Naive thymus-derived CD8-positive, alpha-beta T cell (primary cell): ENCODE data around the gene SP140. TPM values are rescaled to one million over a fixed set of nuclear protein-coding genes. Genes with fewer than 3 reads are reported as not detected.
"Not testable (repeated sequence)": the region's sequence is repeated elsewhere in the genome, so short reads cannot be mapped to it uniquely, and the experiment has no call there.

Experiments
- ATAC-seq, 2 donors: fragments of 150-1000 bp; cut with Tn5 transposase in 1 of 2; sonication (Bioruptor Pico), chemical (Tn5 transposase) in 1 of 2; 1 replicate in 1 of 2; 2 replicates in 1 of 2; pipeline ENCODE4 v1.10.0; 2021; ENCODE audit warnings: mild to moderate bottlenecking in 2 of 2, moderate library complexity in 2 of 2
- POLR2A ChIA-PET: fragments of 350-600 bp; sonication (Branson Sonifier 250); formaldehyde crosslinking; loops from one replicate; lab custom pipeline; 2021; ENCODE audit warnings: antibody characterized with exemption; lab: Charles Lee
- DNase-seq, 10 donors: peaks; one replicate each; pipeline versions ENCODE4 v3.0.0 to v3.0.0-alpha.2; 2020 to 2022
- H3K27ac Mint-ChIP-seq, 10 donors: one replicate each; pipeline ENCODE4 v1.8.0; 2020 to 2022; ENCODE audit warnings: mild to moderate bottlenecking in 10 of 10, mixed read lengths in 10 of 10, moderate library complexity in 4 of 10, inconsistent platforms in 1 of 10
- H3K27me3 Mint-ChIP-seq, 5 donors: one replicate each; pipeline ENCODE4 v1.8.0; 2021 to 2022; ENCODE audit warnings: mixed read lengths in 5 of 5
- H3K36me3 Mint-ChIP-seq, 3 donors: one replicate each; pipeline ENCODE4 v1.8.0; 2020 to 2022; ENCODE audit warnings: mixed read lengths in 3 of 3, mild to moderate bottlenecking in 2 of 3, inconsistent platforms in 1 of 3
- H3K4me1 Mint-ChIP-seq, 4 donors: one replicate each; pipeline ENCODE4 v1.8.0; 2021 to 2022; ENCODE audit warnings: mixed read lengths in 4 of 4
- H3K4me3 Mint-ChIP-seq, 10 donors: one replicate each; pipeline ENCODE4 v1.8.0; 2020 to 2022; ENCODE audit warnings: mild to moderate bottlenecking in 10 of 10, mixed read lengths in 10 of 10, moderate library complexity in 6 of 10, inconsistent platforms in 1 of 10
- H3K9me3 Mint-ChIP-seq, 9 donors: one replicate each; pipeline ENCODE4 v1.8.0; 2020 to 2022; ENCODE audit warnings: mixed read lengths in 9 of 9, mild to moderate bottlenecking in 3 of 9, inconsistent platforms in 1 of 9, moderate library complexity in 1 of 9
- polyA plus RNA-seq, 3 donors: library from polyadenylated mRNA; unstranded; fragments of 300-500 nt; fragmentation: Illumina TruSeq; gene quantifications; one replicate each; pipeline ENCODE4 v1.2.3, GENCODE V29; 2021
- total RNA-seq, 8 experiments: library from RNA in 2 of 8; stranded (reverse) in 2 of 8; gene quantifications; one replicate each; pipeline ENCODE4 v1.2.3 and lab custom pipeline; 2021 to 2026

The SP140 gene
- total and polyA plus RNA-seq, 5 experiments from 2014 or later = 7.5 to 27.5 (median 14.8) TPM

DNA sequence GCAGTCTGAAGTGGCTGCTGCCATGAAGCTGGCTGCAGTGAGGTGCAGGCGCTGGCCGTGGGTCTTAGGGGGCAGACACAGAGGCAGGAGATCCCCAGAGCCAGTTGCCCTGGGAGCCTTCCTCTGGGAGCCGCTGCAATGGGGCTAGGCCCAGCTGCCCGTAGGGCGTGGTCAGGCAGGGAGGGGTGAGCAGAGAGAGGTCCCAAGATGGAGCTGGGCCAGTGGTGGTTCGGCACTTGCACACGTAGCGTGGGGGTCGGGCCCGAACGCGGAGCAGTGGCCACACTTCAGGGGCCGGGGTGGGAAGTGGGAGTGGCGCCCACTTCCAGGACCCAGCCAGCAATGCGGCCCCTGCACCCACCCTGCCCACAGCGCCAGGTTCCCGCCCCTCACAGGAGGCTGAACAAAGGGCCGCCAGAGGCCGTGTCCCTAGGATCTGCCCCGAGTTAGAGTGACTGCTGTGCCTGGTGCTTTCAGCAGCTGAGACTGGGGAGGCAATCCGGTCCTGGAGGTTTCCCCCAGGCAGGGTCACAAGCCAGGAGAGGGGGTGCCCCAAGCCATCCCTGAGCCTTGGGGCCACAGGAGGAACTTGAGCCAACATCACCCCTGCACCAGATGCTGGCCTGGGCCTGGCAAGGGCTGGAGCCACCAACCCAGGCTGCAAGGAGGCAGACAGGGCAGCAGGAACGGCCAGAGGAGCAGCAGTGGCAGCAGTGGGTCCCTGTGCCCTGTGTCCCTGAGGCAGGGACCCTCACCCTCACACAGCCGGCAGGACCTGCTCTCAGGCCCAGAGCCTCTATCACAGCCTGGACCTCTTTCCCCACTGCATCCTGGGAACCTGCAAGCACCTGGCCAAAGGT, 80.1 kb downstream of the SP140 start:
- Mint-ChIP-seq H3K4me3 (no peak overlapping the region), H3K27me3 (no peaks in the 10 kb centered on the region), H3K36me3 (peaks cover 9 to 25% (median 20%) of the 10 kb centered on the region in 3 donors), H3K4me1 (peaks cover 0 to 14% (median 8%) of the 10 kb centered on the region in 4 donors), H3K9me3 (peaks cover 0 to 36% (median 20%) of the 10 kb centered on the region in 9 donors), H3K27ac (no peak overlapping the region)
- POLR2A ChIA-PET = no interaction called here
- DNase-seq (no peak), ATAC-seq (no peak)

DNA sequence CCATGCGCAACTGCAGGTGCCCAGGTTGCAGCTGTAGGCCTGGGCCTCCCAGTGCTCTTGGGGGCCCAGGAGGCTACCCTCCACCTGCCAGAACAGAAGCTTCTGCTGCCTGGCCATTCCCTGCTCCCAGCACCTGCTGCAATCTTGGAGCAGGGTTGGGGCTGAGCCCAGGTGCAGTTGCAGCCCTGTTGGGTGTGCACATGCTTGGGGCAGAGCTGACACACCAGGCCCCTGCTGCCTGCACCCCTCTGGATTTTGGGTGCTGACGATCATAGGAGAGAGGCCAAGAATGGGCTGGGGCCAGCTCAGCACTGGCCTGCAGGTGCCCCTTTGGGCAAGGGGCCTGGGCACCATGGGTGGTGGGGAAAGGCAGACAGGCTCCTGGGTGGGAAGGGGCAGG, 80.9 kb downstream of the SP140 start:
- Mint-ChIP-seq H3K27ac (peak overlapping the region in 1 of 10 donors; percentile 67), H3K36me3 (peaks cover 9 to 18% (median 13%) of the 10 kb centered on the region in 3 donors), H3K27me3 (no peaks in the 10 kb centered on the region)

DNA sequence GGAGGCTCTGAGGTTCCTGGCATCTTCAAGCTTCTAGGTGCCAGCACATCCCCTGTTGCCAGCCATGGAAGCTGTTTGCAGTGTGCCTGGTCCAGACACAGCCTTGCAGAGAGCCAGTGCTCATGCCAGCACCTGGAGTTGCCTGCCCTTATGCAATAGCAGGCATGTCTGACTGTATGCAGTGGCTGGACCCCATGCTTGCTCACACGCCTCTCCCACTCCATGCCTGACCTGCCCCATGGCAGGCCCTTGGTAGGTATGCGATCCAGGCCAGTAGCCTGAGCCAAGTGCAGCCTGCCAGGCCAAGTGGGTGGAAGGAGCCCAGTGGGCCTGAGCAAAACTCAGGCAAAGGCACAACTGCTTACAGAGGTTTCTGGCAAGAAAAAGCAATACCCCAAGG, 81.9 kb downstream of the SP140 start:
- DNase-seq (no peak), ATAC-seq (no peak)
- POLR2A ChIA-PET = no interaction called here
- Mint-ChIP-seq H3K27ac (no peak overlapping the region), H3K4me3 (no peak overlapping the region), H3K4me1 (peaks cover 0 to 16% (median 11%) of the 10 kb centered on the region in 4 donors), H3K36me3 (peaks cover 9 to 20% (median 17%) of the 10 kb centered on the region in 3 donors), H3K27me3 (no peaks in the 10 kb centered on the region), H3K9me3 (peaks cover 0 to 24% (median 14%) of the 10 kb centered on the region in 9 donors)

More for the DNA sequence above, 80.9 kb downstream of the SP140 start:
- ATAC-seq = no peak
- Mint-ChIP-seq H3K4me3 (no peak overlapping the region), H3K9me3 (peaks cover 0 to 32% (median 20%) of the 10 kb centered on the region in 9 donors), H3K4me1 (peaks cover 0 to 15% (median 9%) of the 10 kb centered on the region in 4 donors)
- DNase-seq = no peak
- POLR2A ChIA-PET = no interaction called here

DNA sequence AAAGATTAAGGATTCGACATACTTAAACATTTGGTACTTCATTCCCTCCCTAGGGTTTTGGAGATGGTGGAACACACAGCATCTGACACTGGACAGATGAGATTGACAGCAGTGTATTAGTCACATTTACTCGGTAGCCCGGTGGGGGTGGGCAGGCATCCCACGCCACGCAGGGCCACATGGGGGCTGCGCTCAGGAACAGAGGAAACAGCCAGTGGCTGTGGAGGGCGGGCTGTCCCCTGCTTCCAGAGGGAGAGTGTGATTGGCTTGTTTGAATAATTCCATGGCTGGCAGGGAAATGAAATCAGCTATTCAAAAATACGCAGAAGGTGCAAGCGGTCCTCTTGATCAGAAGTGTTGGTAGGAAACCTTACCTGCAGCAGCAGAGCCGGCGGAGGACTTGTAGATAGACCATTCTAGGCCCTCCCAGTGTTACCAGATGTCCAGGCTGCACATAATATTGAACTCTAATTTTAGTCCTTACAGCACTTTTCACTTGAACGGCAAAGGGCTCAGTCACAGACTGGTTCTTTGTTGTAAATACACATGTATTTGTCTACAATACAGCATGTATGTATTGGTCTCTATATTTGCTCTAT, 83.0 kb downstream of the SP140 start:
- POLR2A ChIA-PET = interaction anchor here (0.7 kb wide), 1 partner anchor 58 kb away, joined by 3 read pairs; no protein-coding TSS in a partner anchor
- peaks cover 0 to 24% (median 18%) of the 10 kb centered on the region in 3 donors for H3K36me3 Mint-ChIP-seq

DNA sequence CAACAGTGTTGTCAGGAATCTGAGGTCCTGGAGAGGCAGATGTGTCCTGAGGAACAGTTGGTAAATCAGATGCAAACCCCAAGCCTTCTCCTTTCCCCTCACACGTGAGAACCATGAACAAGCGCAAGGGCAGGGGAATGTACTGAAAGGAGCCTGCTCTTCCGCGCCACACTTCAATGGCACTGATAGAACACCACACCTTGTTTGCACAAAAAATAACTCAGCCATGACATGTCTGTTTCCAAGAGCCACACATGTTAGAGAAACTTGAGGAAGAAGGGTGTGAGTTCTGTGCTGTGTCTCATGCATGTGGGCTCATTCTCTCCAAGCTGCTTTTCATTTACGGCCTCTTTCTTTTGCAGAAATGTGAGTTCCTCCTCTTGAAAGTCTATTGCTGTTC, 85.3 kb downstream of the SP140 start:
- POLR2A ChIA-PET, H3K4me3 Mint-ChIP-seq, H3K27me3 Mint-ChIP-seq, DNase-seq, H3K27ac Mint-ChIP-seq, H3K9me3 Mint-ChIP-seq, ATAC-seq: not testable (repeated sequence)
- peaks cover 0 to 27% (median 22%) of the 10 kb centered on the region in 3 donors for H3K36me3 Mint-ChIP-seq
- H3K4me1 Mint-ChIP-seq = peaks cover under 1 to 34% (median 18%) of the 10 kb centered on the region in 4 donors

More for the DNA sequence above, 83.0 kb downstream of the SP140 start:
- Mint-ChIP-seq H3K27ac (peak overlapping the region in 2 of 10 donors; percentile 19 to 53), H3K9me3 (peaks cover 0 to 16% (median 6%) of the 10 kb centered on the region in 9 donors), H3K4me1 (peaks cover 0 to 15% (median 10%) of the 10 kb centered on the region in 4 donors), H3K4me3 (no peak overlapping the region), H3K27me3 (no peaks in the 10 kb centered on the region)
- no peak for DNase-seq
- ATAC-seq = no peak

DNA sequence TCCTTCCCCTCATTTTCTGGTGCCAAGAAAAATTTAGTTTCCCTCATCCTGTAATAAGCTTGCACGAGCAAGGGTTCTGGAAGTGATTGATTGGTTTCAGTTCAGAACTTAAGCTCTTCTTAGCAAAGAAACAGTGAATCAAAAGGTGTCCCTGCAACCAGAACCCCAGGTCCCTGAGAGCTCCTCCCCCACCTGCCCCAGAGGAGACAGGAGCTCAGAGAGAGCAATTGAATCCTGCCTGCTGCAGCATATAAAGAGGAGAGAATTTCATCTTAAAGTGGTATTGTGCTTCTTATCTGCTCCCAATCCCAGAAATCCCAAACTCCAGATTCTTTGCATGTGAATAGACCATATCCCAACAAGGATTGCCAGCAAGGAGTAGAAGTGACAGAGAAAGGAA, 86.1 kb downstream of the SP140 start:
- H3K27me3 Mint-ChIP-seq, H3K9me3 Mint-ChIP-seq, H3K4me3 Mint-ChIP-seq, ATAC-seq, H3K27ac Mint-ChIP-seq, DNase-seq, POLR2A ChIA-PET: not testable (repeated sequence)
- peaks cover 8 to 42% (median 20%) of the 10 kb centered on the region in 4 donors for H3K4me1 Mint-ChIP-seq
- peaks cover 0 to 27% (median 22%) of the 10 kb centered on the region in 3 donors for H3K36me3 Mint-ChIP-seq

DNA sequence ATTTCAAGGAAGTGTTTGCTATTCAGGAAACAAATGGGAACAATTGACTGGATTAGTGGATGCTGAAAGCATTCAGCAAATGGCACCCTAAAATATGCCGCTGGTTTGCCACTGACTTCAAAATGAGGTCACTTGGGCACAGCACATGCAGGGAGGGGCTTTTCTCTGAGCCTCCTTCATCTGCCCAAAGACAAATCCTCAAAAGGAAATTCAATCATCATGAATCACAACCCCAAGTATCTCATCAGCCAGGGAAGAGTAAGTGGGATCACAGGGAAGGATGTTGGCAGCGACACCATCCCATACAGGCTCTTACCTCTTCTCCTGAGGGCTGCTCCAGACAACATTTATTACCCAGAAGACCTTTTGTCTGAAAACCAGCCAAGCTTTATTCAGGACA, 87.1 kb downstream of the SP140 start:
- Mint-ChIP-seq H3K9me3 (no peaks in the 10 kb centered on the region), H3K27me3 (no peaks in the 10 kb centered on the region), H3K4me3 (no peak overlapping the region), H3K4me1 (peaks cover 9 to 46% (median 28%) of the 10 kb centered on the region in 4 donors), H3K27ac (peak overlapping the region in 2 of 10 donors; percentile 20 to 29), H3K36me3 (peaks cover 0 to 27% (median 22%) of the 10 kb centered on the region in 3 donors)
- POLR2A ChIA-PET = no interaction called here
- ATAC-seq (no peak), DNase-seq (no peak)

DNA sequence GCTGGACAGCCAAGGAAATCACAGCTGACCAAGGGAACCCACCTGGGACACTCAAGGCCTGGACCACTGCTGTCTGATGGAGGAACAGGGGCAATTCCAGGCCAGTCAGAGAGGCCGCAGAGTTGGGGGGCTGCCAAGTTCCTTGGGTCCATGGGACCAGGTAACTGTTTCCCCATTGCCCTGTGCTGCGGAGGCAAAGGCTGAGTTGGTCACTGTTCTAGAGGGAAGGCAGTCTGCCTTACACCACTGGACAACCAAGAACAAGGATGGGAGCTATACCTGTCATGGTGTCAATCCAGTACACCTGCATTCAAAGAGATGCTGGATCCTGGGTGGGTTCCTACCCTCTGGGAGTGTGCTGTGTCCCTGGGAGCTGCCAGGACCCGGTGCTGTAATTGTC, 91.8 kb downstream of the SP140 start:
- no peaks in the 10 kb centered on the region for H3K27me3 Mint-ChIP-seq
- H3K4me1 Mint-ChIP-seq = peaks cover 26 to 77% (median 69%) of the 10 kb centered on the region in 4 donors
- peak overlapping the region in 9 of 10 donors; percentile 48 to 97 (median 89) for H3K27ac Mint-ChIP-seq
- H3K9me3 Mint-ChIP-seq = no peaks in the 10 kb centered on the region
- peaks cover 0 to 15% (median 11%) of the 10 kb centered on the region in 3 donors for H3K36me3 Mint-ChIP-seq
- ATAC-seq (no peak), DNase-seq (no peak)
- H3K4me3 Mint-ChIP-seq = peak overlapping the region in 3 of 10 donors; percentile 74 to 80 (median 75)
- POLR2A ChIA-PET = interaction anchor here (1.5 to 3.9 kb wide), 5 partner anchors 10 to 99 kb away, joined by 3 to 22 read pairs (median 10); partner anchors contain the start of genes SP100, SP110 and SP140L

DNA sequence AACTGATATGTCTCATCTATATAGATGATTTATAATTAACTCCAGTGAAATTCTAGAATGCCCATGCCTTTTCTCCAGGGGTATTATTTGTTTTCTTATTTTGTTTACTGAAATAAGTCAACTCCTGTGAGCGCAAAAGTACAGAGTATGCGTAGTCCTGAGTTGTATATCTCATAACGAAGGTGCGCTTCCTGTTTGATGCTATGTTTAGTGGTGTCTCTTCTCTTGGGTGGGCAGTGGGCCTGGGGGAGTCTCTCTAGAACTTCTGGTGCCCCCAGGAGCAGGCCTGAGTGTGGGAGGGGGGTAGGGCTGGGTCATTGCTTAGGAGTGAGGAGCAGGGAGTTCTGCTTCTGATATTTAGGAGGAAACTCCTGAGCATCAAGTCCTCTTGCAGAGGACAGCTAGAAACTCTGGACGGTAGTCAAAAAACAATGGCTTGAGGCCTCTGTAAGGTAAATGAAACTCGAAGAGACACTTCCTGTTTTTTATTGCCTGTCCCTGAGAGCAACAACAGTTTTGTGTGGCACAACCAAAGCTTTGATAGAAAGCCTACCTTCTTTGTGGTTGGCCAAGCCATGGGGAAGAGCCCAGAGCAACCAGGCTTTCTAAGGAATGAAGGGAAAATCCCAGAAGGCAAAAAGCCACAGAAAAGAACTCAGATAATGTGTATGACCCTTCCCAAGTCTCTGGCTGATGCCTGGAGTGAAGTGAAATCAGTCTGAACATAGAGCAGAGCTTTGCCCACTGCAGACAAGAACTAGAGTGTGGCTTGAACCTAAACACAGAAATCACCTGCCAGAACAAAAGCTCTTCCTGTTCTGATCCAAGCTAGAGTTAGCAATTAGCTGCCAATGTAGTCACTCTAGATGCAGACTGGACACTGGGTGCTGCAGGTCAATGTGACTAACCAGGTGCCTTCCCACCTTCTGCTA, 92.9 kb downstream of the SP140 start:
- ATAC-seq (peak; percentile 20 to 25), DNase-seq (peak in 1 of 10 donors; percentile 32)
- Mint-ChIP-seq H3K27me3 (no peaks in the 10 kb centered on the region), H3K27ac (peak overlapping the region; percentile 48 to 97 (median 90)), H3K4me3 (peak overlapping the region; percentile 55 to 84 (median 75)), H3K4me1 (peaks cover 31 to 86% (median 74%) of the 10 kb centered on the region in 4 donors), H3K36me3 (peaks cover 0 to 10% (median 3%) of the 10 kb centered on the region in 3 donors), H3K9me3 (no peaks in the 10 kb centered on the region)
- POLR2A ChIA-PET = interaction anchor here (0.6 to 3.9 kb wide), 11 partner anchors 9 to 284 kb away, joined by 3 to 22 read pairs (median 3); partner anchors contain the start of genes SP100, SP110 and SP140L

DNA sequence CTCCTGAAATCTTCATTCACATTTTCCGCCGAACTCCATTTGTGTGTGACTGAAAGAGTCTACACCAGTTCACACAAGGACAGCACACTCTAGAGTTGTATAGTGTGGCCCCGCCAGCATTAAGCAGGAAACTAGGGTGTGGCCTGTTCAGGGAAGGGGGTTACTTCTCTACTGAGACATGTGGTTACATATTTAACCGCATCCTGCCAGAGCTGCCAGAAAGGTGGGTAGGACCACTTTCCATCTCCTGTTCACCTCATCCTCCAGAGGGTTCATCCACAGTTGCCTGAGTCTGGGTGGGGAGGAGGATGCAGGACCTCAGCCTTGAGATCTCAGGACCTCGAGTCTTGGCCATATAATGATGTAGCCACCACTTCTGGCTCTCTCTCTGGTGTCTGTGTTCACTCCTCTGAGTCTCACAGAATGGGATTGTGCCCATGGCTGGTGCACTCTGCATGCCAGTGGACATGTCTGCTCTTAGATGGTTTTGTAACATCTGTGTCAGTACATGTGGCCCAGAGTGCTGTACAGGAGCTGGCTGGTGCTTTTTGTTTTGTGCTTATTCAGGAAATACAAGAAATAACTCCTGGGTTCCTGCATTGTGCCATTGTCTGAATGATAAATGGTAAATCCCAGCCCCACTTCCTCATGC, 93.8 kb downstream of the SP140 start:
- Mint-ChIP-seq H3K36me3 (peaks cover 0 to 4% (median 0%) of the 10 kb centered on the region in 3 donors), H3K27ac (peak overlapping the region; percentile 48 to 97 (median 90)), H3K4me1 (peaks cover 31 to 87% (median 79%) of the 10 kb centered on the region in 4 donors), H3K9me3 (no peaks in the 10 kb centered on the region), H3K27me3 (no peaks in the 10 kb centered on the region), H3K4me3 (peak overlapping the region; percentile 55 to 84 (median 74))
- ATAC-seq (peak; percentile 94 to 97), DNase-seq (peak; percentile 24 to 94 (median 82))
- POLR2A ChIA-PET = interaction anchor here (0.8 to 3.9 kb wide), 9 partner anchors 8 to 283 kb away, joined by 3 to 22 read pairs (median 3); partner anchors contain the start of genes SP100, SP110 and SP140L

DNA sequence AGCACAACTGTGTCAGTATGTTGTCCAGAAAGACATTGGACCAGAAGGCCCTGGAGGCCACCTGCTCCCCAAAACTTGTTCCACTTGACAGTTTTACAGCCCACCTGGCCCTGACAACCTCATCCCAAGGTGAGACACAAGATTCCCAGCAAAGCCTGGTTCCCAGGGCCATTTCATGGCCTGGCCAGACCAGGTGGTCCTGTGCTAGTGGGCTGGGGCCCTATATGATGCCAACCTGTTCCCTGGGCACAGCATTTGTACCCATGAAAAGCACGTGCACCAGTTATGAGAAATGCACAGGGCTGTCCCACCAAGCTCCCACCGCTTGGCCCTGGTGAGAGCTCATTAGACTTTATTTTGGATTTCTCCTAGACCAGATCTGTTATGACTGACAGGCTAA, 95.5 kb downstream of the SP140 start:
- Mint-ChIP-seq H3K9me3 (no peaks in the 10 kb centered on the region), H3K36me3 (peaks cover 0 to 2% (median 0%) of the 10 kb centered on the region in 3 donors), H3K4me1 (peaks cover 34 to 91% (median 85%) of the 10 kb centered on the region in 4 donors), H3K27me3 (no peaks in the 10 kb centered on the region), H3K4me3 (peak overlapping the region in 6 of 10 donors; percentile 35 to 73 (median 52)), H3K27ac (peak overlapping the region in 6 of 10 donors; percentile 43 to 85 (median 80))
- no peak for ATAC-seq
- POLR2A ChIA-PET = interaction anchor here (1.0 to 1.5 kb wide), 2 partner anchors 8 to 41 kb away, joined by 3 to 4 read pairs; no protein-coding TSS in a partner anchor
- no peak for DNase-seq
